ENCODE results near the gene ZNF878. TPM values are rescaled to one million over a fixed set of nuclear protein-coding genes. Genes with fewer than 3 reads are reported as not detected.
A peak's percentile ranks its signal among the peaks of the same experiment; 100 is the strongest.

The ZNF878 gene
- 2.4 and 6.9 TPM in 2 replicates for total RNA-seq (2011; cell fraction: chromatin; rRNA removed; ENCODE audit: low replicate concordance)
- 2.6 and 2.8 TPM in 2 replicates for total RNA-seq (2011; cell fraction: nucleolus; rRNA removed)
- 2.1 and 3.6 TPM in 2 replicates for total RNA-seq (2011; cell fraction: nucleoplasm; rRNA removed)
- total RNA-seq (2014; rRNA removed) (0.50 and 0.65 TPM in 2 replicates), total RNA-seq (2014; rRNA removed; fragmentation: Illumina TruSeq; extraction: Trizol) (1.4 and 2.1 TPM in 2 replicates), total RNA-seq (2015; rRNA removed; fragmentation: Illumina TruSeq; extraction: Trizol) (0.45 and 0.91 TPM in 2 replicates), total RNA-seq (2021) (0.78 and 1.2 TPM in 2 replicates), polyA plus RNA-seq (2011; rRNA removed) (0.12 and 0.46 TPM in 2 replicates), polyA plus RNA-seq (2014; fragmentation: Illumina TruSeq; extraction: Trizol) (0.30 and 0.56 TPM in 2 replicates), polyA plus RNA-seq (2014; fragmentation: Nextera tagmentation; extraction: Ambion mirVana) (under 1 TPM; 0.38 TPM), polyA plus RNA-seq (2014; rRNA removed) (0.30 TPM in 2 replicates), polyA minus RNA-seq (2011; rRNA and poly(A)+ RNA removed) (0.78 and 1.2 TPM in 2 replicates), Bru-seq, nascent RNA (percentile 61 among the genes with signal in this experiment), BruChase-seq, experiment 1, labeled RNA remaining after a 2-hour chase (percentile 59 among the genes with signal in this experiment), BruChase-seq, experiment 2, labeled RNA remaining after a 6-hour chase (percentile 62 among the genes with signal in this experiment)
- 0.06 and 0.07 TPM in 2 replicates for polyA plus RNA-seq (2011; cell fraction: cytosol; rRNA removed)
- polyA plus RNA-seq (2011; cell fraction: nucleus; rRNA removed) = 0.08 and 0.16 TPM in 2 replicates
- 0.18 and 0.33 TPM in 2 replicates for polyA plus RNA-seq (2012)
- polyA minus RNA-seq (2011; cell fraction: cytosol; rRNA and poly(A)+ RNA removed) = not detected in 2 replicates
- 0.40 and 0.44 TPM in 2 replicates for polyA minus RNA-seq (2011; cell fraction: nucleus; rRNA and poly(A)+ RNA removed)
- long read RNA-seq, experiment 1 = 0 reads
- long read RNA-seq, experiment 2 = 0 reads
- long read RNA-seq, experiment 3 = 0 reads

- intact Hi-C loops (cut with micrococcal nuclease) (no loop called here), in situ Hi-C loops (cut with MboI) (no loop called here)
- DNase-seq (ENCODE audit: extremely low read depth in 1 of 4, low spot score in 3 of 4) = peak; percentile 79 to 86 (median 83)
- ChIA-PET CTCF (ENCODE audit: low intra/inter-chr PET ratio) (no interaction called here), POLR2A (interaction anchor here (1.2 to 1.5 kb wide), 2 partner anchors 10 to 17 kb away, joined by 3 to 5 read pairs; partner anchors contain the start of gene ZNF433)
- H3K9ac ChIP-seq (ENCODE audit: insufficient read depth in 1 of 2, low read depth in 2 of 2, low read length in 2 of 2) = peak within 1 kb of the TSS; percentile 59 to 91
- peak within 1 kb of the TSS; percentile 31; the same call in 1 of the 3 replicates for H3K27ac ChIP-seq (ENCODE audit: extremely low read depth, low read depth, low read length)
- H3K36me3 ChIP-seq (ENCODE audit: control insufficient read depth, insufficient read depth, low read length) = no peaks in the 10 kb centered on the region
- no peaks in the 10 kb centered on the region for H3K9me1 ChIP-seq (ENCODE audit: control insufficient read depth, insufficient read depth, low read length)
- H3K4me2 ChIP-seq (ENCODE audit: insufficient read depth, low read length) = peak within 1 kb of the TSS; percentile 64
- TSS peak; percentile 81 for BruUV-seq (replicated peaks)
- peaks cover 0 to 13% of the 10 kb centered on the region in 2 experiments; a peak in 2 of 5 replicates for H3K4me1 ChIP-seq (replicated peaks in 1 of 2; ENCODE audit: control insufficient read depth in 2 of 2, insufficient read depth in 2 of 2, low read length in 2 of 2)
- WGBS (ENCODE audit: insufficient coverage, low coverage, missing lambda C conversion rate) = 28% methylated on average over 30 of the region's 46 CpGs
- no peaks in the 10 kb centered on the region for H3K79me2 ChIP-seq (ENCODE audit: control insufficient read depth, insufficient read depth, low read length)
- no peaks in the 10 kb centered on the region for H4K20me1 ChIP-seq (replicated peaks; ENCODE audit: control insufficient read depth, insufficient read depth, low read length)
- ATAC-seq = peak; percentile 99
- H3K27me3 ChIP-seq (ENCODE audit: control insufficient read depth in 2 of 2, insufficient read depth in 2 of 2, low read length in 2 of 2) = no peaks in the 10 kb centered on the region
- peak within 1 kb of the TSS; percentile 69 for H2AFZ ChIP-seq (ENCODE audit: low read depth, low read length)
- H3K4me3 ChIP-seq = peak within 1 kb of the TSS; percentile 44
- H3K9me3 ChIP-seq (replicated peaks; ENCODE audit: control insufficient read depth, insufficient read depth, low read depth, low read length) = peaks cover 5% of the 10 kb centered on the region; the same call in 1 of the 2 replicates
- peak; percentile 92 for FAIRE-seq
- TF ChIP-seq NELFE (IDR thresholded peaks at IDR 0.05; ENCODE audit: insufficient read depth, insufficient read length) (no peak), ZNF431 (CRISPR knock-in tag; IDR thresholded peaks at IDR 0.05) (no peak), EP400 (IDR thresholded peaks at IDR 0.05) (no peak), NFYB (IDR thresholded peaks at IDR 0.05; ENCODE audit: extremely low read depth, insufficient read length) (peak; percentile 73), HDAC1 (IDR thresholded peaks at IDR 0.05) (no peak), HDAC3 (IDR thresholded peaks at IDR 0.05; ENCODE audit: borderline replicate concordance, partially characterized antibody) (no peak), E2F5 (CRISPR knock-in tag; IDR thresholded peaks at IDR 0.05) (no peak), HNRNPK (IDR thresholded peaks at IDR 0.05; ENCODE audit: low read depth, low read length, poor library complexity, severe bottlenecking) (no peak), RAD51 (IDR thresholded peaks at IDR 0.05; ENCODE audit: borderline replicate concordance, low read depth) (no peak), BCOR (IDR thresholded peaks at IDR 0.05) (peak; percentile 24; the same call in 1 of the 2 replicates), SP2 (IDR thresholded peaks at IDR 0.05; ENCODE audit: extremely low read depth, low read depth, low read length, poor library complexity, severe bottlenecking) (no peak), ELK1 (CRISPR knock-in tag; IDR thresholded peaks at IDR 0.05) (no peak), THRA (IDR thresholded peaks at IDR 0.05) (no peak), TEAD2 (tag; IDR thresholded peaks at IDR 0.05) (no peak), TBL1XR1 (IDR thresholded peaks at IDR 0.05; ENCODE audit: low read length in 2 of 2) (no peak)
Measured at GRCh38 chr19:12052497-12053169, at the start of gene ZNF878. Gene ZNF878 (minus strand): TSS chr19:12052961. CDS start chr19:12052801, 160 bp downstream.

Measured in K562 (cell line).